GM21619 (cell line): ENCODE results near the gene TSPAN9.

Experiments
- ATAC-seq: cut with Tn5 transposase; IDR thresholded peaks from one replicate; pipeline ENCODE4 v1.9.1; 2021; ENCODE audit not compliant: unreplicated experiment

The TSPAN9 gene

GRCh38 chr12:3326850-3327780 is 249.9 kb downstream of the TSPAN9 start:
- ATAC-seq = no peak

GRCh38 chr12:3328081-3328480 is 250.9 kb downstream of the TSPAN9 start:
- no peak for ATAC-seq

- ATAC-seq = no peak
These were observed 251.4 kb downstream of the TSPAN9 start for GRCh38 chr12:3328571-3328970.

GRCh38 chr12:3329361-3329760 is 252.2 kb downstream of the TSPAN9 start:
- ATAC-seq = no peak

- no peak for ATAC-seq
These were observed 253.9 kb downstream of the TSPAN9 start for GRCh38 chr12:3330976-3331510.

GRCh38 chr12:3332188-3332587 is 255.0 kb downstream of the TSPAN9 start:
- no peak for ATAC-seq

- no peak for ATAC-seq
These were observed 256.4 kb downstream of the TSPAN9 start for GRCh38 chr12:3333583-3333982.

GRCh38 chr12:3333991-3334391 is 256.8 kb downstream of the TSPAN9 start:
- no peak for ATAC-seq

GRCh38 chr12:3335078-3335487 is 257.9 kb downstream of the TSPAN9 start:
- ATAC-seq = no peak
